Activated T-cell treated with anti-CD3 and anti-CD28 coated beads for 4 hours (primary cell): ENCODE data around the gene FAM185A.
"Not testable (repeated sequence)": the region's sequence is repeated elsewhere in the genome, so short reads cannot be mapped to it uniquely, and the experiment has no call there.

ENCODE experiments used
- DNase-seq: peaks from one replicate; pipeline ENCODE4 v3.0.0-alpha.2; 2020

Gene FAM185A

GRCh38 chr7:102780926-102781325 is 32.1 kb downstream of the FAM185A start:
- not testable (repeated sequence) for DNase-seq

- not testable (repeated sequence) for DNase-seq
Observed at GRCh38 chr7:102788770-102789169, 40.0 kb downstream of the FAM185A start.

DNA sequence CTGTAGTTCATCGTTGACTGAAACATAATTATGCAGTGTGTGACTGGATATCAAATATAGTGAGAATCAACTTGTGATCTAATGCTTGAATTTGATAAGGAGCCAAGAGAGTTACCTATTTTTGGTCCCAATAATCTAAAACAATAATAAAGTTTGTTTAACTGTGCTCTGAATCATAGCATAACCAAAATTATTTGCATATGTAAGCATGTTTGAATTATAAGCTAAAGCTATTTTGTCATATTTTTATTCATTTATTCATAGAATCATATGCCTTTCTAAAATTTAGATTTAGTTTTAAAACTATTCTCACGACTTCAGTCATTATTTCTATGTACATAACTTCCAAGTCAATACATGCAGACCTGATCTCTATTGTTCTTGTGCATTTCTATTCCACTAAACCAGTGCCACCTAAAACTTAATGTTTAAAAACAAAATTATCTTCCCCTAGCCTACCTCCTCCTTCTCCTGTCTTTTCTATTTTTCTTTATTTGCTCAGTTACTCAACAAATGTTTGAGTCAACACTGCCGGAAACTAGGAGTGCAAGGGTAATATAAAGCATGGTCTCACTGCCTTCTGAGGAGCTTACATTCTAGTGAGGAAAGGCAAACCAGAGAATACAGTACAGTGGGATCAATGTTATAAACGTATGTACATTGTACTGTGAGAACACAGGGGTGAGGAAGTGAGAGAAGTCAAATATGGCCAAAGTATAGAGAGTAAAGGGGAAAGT is 41.7 kb downstream of the FAM185A start:
- DNase-seq = not testable (repeated sequence)

GRCh38 chr7:102791367-102791766 is 42.6 kb downstream of the FAM185A start:
- not testable (repeated sequence) for DNase-seq

DNA sequence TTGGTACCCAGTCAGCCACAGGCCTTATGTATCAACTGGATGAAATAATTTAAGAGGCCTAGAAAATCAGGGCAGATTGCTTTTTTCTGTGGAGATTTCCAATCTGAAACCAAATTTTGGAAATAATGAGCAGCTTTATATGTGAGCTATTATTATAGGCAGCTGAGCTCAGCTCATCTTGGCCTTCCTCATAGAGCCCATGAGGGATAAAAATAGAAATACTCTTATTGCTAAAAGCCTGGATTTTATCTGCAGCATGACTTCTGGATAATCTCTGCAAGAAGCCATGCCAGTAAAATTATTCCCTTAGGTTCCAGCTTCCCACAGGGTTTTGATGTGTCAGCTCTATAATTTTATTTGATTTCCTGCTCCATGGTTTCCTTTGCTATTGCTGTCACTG is 43.0 kb downstream of the FAM185A start:
- not testable (repeated sequence) for DNase-seq

DNA sequence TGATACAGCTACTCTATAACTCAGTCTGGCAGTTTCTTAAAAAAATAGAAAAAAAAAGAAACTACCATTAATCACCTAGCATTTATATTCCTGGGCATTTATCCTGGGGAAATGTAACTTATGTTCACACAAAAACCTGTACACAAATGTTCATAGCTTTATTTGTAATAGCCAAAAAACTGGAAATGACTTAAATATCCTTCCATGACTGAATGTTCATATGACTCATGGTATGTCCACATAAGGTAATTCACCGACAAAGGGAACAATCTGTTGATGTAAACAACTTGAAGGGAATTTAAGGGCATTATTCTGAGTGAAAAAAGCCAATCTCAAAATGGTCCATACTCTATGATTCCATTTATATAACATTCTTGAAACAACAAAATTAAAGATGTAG is 45.8 kb downstream of the FAM185A start:
- not testable (repeated sequence) for DNase-seq

GRCh38 chr7:102795987-102796595 is 47.3 kb downstream of the FAM185A start:
- not testable (repeated sequence) for DNase-seq

DNA sequence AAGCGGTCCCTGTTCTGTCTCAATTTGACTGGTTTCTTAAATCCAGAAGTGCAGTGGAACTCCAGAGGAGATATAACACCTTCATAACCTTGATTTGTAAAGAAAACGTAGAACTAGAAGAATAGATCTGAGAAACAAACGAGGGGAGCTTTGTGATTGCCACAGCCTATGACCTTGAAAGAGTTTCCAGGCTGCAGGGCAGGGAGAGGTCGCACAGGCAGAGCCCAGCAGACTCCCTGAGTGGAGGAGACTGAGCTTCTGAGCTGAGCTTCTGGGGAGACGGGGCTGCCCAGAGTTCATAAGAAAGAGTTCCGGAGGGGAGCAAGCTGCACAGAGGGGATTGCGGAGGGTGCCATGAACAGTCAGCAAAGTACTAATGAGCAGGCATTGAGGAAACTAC is 57.8 kb downstream of the FAM185A start:
- no peak for DNase-seq

- DNase-seq = no peak
Observed at GRCh38 chr7:102810916-102811315, 62.1 kb downstream of the FAM185A start.

DNA sequence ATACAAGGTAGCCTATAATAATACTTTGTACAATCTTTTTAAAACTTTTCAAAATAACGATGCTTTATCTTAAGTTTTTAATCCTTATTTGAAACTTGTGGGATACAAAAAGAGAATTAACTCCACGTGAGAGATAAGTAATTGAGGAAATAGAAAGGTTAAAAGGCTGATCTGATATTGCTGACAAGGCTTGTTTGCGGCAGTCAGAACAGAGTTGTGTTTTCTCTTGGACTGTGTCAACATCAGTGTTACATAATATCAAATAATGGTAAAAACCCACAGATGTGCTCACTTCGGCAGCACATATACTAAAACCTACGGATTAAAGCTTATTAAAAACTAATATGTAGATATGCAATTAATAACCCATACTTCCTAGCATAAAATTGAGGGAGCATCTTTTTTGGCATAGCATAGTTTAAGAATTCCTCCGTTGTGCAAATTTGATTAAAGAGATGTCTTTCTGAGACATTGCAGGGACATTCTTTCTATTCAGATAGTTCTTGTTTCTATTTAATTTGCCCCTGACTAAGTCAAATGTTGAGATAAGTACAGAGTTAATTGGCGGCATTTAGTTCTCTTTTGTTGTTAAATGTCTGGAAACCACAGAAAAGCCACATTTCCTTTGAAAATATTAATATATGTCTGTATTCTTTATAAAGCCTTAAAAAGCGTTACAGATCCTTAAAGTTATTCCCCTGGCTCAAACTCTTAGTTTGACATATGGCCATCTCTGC is 63.3 kb downstream of the FAM185A start:
- DNase-seq = no peak

DNA sequence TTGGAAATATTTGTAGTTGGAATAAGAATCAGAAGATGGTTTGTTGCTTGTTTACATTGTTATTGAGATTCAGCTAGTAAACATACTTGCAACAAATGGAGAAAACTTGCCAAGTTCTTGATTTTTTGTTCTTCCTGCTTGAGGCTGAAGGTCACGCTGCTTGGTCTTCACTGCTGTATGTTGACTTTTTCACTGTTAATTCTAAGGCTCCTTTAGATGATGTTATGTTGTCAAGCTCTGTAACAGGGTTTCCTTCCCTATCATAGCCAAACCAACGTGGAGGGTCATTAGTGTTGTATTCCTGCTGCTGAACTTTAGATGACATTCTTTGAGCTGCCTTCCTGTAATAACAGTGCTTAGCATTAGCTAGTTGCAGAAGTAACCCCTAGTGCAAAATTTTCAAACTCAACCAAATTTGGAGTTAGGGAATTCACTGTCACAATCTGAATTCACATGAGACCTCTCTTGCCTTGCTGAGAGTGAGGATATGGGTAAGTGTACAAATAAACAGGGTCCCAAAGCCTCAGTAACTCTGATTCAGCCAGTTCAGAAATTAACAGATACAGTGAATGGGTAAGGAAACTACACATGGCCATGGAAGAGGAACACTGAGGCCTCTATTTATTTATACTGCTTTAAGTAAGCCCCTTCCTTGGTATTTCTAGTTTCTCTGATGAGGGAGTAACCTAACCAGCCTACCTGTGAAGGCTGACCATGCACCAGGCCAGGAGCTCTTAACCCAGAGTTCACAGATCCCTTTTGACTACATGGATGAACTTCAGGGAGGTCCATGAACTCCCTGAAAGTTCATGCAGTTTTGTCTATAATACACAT is 64.6 kb downstream of the FAM185A start:
- DNase-seq = no peak

GRCh38 chr7:102814025-102814471 is 65.2 kb downstream of the FAM185A start:
- DNase-seq = no peak

DNA sequence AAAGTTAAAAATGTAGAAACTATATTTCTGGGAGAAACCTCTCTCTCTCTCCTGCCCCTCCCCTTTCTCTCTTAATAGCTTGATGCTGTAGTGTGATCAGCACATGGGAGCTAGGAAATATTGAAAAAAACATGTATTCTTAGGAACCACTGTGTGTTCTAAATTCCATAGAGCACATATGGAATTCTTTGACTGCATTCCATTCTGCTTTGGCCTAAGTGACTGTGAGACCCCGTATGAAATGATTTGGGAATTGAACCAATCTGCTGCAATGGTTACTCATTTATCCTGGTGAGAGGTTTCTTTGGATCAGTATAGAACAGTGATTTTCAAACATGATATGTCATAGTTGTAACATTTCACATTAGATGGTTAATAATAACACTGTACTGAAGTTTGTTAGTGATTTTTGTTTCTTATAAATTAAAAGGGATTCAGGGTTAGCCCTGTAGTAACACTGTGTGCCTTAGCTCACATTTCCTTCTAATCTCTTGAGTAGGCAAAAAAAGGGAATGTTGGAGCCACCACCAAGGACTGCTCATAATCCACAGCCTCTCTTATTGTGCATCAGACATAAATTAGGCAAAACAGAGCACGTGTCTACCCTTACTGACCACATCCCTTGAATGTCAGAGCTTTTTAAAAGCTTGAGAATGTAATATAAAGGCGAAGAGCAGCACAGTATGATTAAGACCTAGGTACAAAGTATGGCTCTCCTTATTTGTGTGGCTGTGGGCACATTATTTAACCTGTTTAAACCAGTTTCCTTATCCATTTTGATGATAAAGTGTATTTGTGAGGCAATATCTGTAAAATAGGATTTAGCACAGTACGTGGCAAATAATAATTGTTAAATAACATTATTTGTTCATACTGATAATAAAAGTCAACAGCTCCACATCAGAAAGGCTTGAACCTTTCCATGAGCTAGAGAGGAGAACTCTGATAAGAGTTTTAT is 69.1 kb downstream of the FAM185A start:
- no peak for DNase-seq

DNA sequence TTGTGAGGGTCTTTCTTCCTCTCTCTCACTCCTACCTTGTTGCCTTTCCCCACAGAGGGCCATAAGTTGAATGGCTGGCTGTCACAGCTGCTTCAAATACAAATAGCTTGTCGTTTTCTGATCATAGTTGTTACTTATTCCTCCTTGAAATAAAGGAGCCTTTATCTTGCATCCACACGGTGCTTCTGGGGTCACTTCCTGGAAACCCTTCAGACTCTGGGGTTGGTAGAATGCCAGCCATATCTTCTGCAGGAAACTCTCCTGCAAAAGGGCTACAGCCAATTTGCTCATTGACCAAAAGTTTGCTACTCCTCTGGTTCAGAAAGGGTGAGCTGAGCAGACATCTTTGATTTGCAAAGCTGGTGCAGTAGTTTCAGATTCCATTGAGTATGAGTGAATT is 70.4 kb downstream of the FAM185A start:
- no peak for DNase-seq

GRCh38 chr7:102821994-102822747 is 73.4 kb downstream of the FAM185A start:
- DNase-seq = no peak

GRCh38 chr7:102823390-102824119 is 74.8 kb downstream of the FAM185A start:
- no peak for DNase-seq

DNA sequence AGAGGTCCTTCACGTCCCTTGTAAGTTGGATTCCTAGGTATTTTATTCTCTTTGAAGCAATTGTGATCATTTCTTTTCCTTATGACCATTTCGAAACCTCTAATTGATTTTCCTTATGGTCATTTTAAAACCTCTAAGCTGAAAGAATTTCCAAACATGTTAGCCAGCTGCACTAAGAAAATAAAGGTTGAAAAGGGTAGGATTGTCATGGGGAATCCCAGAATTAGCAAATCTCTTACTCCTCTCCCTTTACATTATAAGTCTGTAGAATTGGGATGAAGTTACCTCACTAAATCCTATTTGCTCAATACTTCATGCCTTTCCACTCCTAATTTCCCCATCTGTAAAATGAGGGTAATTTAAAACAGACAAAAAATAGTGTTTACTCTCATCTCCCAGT is 79.5 kb downstream of the FAM185A start:
- no peak for DNase-seq

DNA sequence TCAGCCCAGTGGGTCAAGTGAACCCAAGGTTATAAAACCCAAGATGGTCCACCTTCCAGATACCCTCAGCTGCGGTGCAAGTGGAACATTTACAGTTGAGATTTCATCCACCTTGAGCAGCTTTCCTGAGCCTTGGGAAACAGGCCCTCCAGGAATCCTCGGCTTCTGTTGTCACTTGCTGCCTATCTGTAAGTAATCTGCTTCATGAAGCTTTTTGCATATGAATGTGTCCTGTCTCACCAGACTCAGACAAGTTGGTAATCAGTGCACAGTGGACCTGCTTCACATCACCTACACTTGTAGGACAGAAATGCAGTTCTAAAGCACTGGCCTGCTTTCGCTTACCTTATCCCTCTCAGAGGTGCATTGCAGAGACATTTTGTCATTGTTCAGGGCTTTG is 80.3 kb downstream of the FAM185A start:
- no peak for DNase-seq

- DNase-seq = no peak
Observed at GRCh38 chr7:102830197-102830596, 81.4 kb downstream of the FAM185A start.

- DNase-seq = no peak
Observed at GRCh38 chr7:102832674-102833073, 83.9 kb downstream of the FAM185A start.
